Sigmoid colon (tissue), 7 donors: ENCODE measurements around the gene ZNF692. TPM values are rescaled to one million over a fixed set of nuclear protein-coding genes. Genes with fewer than 3 reads are reported as not detected.

Experiments
- DNase-seq: peaks from one replicate; pipeline ENCODE4 v3.0.0-alpha.2; 2019
- H3K27ac ChIP-seq, 4 donors: fragments of 200-600 bp; sonication (generic); one replicate each; pipeline ENCODE4 v1.5.1; 2016 to 2019; ENCODE audit warnings: mild to moderate bottlenecking in 1 of 4
- H3K27me3 ChIP-seq, 3 donors: fragments of 200-600 bp; sonication (generic); one replicate each; pipeline ENCODE4 v1.5.1; 2019; ENCODE audit warnings: mild to moderate bottlenecking in 1 of 3
- H3K36me3 ChIP-seq, 4 donors: fragments of 200-600 bp; sonication (generic); one replicate each; pipeline ENCODE4 v1.5.1; 2016 to 2019
- H3K4me1 ChIP-seq, 4 donors: fragments of 200-600 bp; sonication (generic); one replicate each; pipeline ENCODE4 v1.5.1; 2017 to 2019
- H3K4me3 ChIP-seq, 4 donors: fragments of 200-600 bp; sonication (generic); one replicate each; pipeline ENCODE4 v1.5.1; 2017 to 2019; ENCODE audit warnings: mild to moderate bottlenecking in 2 of 4, moderate library complexity in 1 of 4
- H3K9me3 ChIP-seq, 4 donors: fragments of 200-600 bp in 3 of 4; sonication (generic) in 3 of 4; one replicate each; pipeline versions ENCODE4 v1.5.1 to v1.6.1; 2013 to 2019
- EP300 ChIP-seq, 4 donors: sonication (generic); formaldehyde crosslinking; IDR thresholded peaks; one replicate each; pipeline ENCODE4 v1.6.1; 2017; ENCODE audit warnings: antibody characterized with exemption in 4 of 4
- POLR2A ChIP-seq, 2 donors: fragments of 450-650 bp; IDR thresholded peaks; one replicate each; pipeline ENCODE4 v1.6.1; 2016; ENCODE audit warnings: antibody characterized with exemption in 2 of 2, mild to moderate bottlenecking in 2 of 2, moderate library complexity in 2 of 2
- POLR2AphosphoS5 ChIP-seq, 4 donors: sonication (generic); formaldehyde crosslinking; IDR thresholded peaks; one replicate each; pipeline ENCODE4 v1.6.1; 2017; ENCODE audit warnings: antibody characterized with exemption in 4 of 4
- WGBS, 2 donors: extraction: QIAGEN DNeasy Blood & Tissue Kit; methylation state at CpG; one replicate each; pipeline ENCODE4 v1.1.7; 2013; 5-methylcytosine and 5-hydroxymethylcytosine counted together
- intact Hi-C: fragments of 100-400 bp; cut with DNase I; formaldehyde crosslinking; loops from one replicate; pipeline ENCODE4 v1.15.1; 2023
- polyA plus RNA-seq, 3 donors: library from polyadenylated mRNA; stranded (reverse); fragments of 200-250 nt; gene quantifications; one replicate each; pipeline ENCODE4 v1.2.3, GENCODE V29; 2013
- total RNA-seq, 4 donors: library from RNA; depleted of rRNA; stranded (reverse); fragments of >200 nt; gene quantifications; one replicate each; pipeline ENCODE4 v1.1.0, GENCODE V29; 2016
- TF ChIP-seq, protein P1 (sequence below), 4 experiments: fragments of 450-650 bp in 3 of 4; fragments of 200-600 bp in 1 of 4; IDR thresholded peaks; one replicate each; pipeline ENCODE4 v1.5.1; 2016 to 2019; ENCODE audit warnings: antibody characterized with exemption in 4 of 4, mild to moderate bottlenecking in 3 of 4, moderate library complexity in 2 of 4
- donor health status: healthy with polysubstance abuse.
- donor health status: Bipolar disorder and iron deficiency.
- donor health status: healthy.

The ZNF692 gene
- total and polyA plus RNA-seq, 7 donors = 5.4 to 63.2 (median 27.8) TPM

DNA sequence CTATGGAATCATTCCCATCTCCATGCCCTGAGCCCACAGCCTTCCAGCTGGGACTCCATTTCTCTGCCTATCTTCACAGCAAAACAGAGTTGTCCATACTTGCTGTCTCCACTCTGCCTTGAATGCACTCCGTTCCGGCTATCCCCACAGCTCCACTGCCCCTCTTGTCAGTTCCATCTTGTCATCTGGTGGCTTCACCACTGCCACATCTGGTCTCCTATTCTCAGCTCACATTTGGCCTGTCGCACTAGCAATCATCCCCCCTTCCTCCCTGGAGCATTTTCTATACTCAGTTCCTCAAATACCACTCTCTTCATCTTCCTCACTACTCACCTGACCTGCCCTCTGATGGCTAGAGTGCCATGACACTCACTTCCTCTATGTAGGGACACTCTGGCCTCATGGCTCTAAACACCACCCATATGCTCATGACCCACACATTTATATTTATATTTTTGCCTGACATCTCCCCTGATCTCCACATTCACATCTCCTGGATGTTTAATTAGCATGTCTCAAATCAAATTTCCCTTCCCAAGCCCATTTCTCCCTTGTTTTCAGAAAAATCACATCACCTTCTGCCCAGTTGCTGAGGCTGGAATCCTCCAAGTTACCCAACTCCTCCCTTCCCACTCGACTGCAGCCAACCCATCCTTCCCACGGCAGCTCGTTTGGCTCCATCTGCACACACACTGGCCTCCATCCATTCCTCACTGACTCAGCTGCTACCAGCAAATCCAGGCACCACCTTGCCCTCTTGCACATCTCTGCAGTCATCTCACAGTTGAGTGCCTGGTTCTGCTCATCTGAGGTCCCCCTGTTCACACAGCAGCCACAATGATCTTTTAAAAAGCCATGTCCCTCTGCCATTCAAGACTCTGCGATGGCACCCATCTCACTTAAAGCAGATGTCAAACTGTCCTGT lies 6.1 kb downstream of the ZNF692 start:
- DNase-seq = no peak
- intact Hi-C loops = no loop called here
- Histone ChIP-seq H3K9me3 (no peaks in the 10 kb centered on the region), H3K36me3 (peaks cover 20 to 60% (median 24%) of the 10 kb centered on the region in 4 donors), H3K27ac (no peak overlapping the region), H3K4me3 (no peak overlapping the region), H3K27me3 (no peaks in the 10 kb centered on the region), H3K4me1 (peaks cover 0 to 10% (median 8%) of the 10 kb centered on the region in 4 donors)
- TF ChIP-seq, protein P1, sequence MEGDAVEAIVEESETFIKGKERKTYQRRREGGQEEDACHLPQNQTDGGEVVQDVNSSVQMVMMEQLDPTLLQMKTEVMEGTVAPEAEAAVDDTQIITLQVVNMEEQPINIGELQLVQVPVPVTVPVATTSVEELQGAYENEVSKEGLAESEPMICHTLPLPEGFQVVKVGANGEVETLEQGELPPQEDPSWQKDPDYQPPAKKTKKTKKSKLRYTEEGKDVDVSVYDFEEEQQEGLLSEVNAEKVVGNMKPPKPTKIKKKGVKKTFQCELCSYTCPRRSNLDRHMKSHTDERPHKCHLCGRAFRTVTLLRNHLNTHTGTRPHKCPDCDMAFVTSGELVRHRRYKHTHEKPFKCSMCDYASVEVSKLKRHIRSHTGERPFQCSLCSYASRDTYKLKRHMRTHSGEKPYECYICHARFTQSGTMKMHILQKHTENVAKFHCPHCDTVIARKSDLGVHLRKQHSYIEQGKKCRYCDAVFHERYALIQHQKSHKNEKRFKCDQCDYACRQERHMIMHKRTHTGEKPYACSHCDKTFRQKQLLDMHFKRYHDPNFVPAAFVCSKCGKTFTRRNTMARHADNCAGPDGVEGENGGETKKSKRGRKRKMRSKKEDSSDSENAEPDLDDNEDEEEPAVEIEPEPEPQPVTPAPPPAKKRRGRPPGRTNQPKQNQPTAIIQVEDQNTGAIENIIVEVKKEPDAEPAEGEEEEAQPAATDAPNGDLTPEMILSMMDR (IDR thresholded peaks at IDR 0.05) = no peak
- TF ChIP-seq POLR2A (IDR thresholded peaks at IDR 0.05) (no peak), EP300 (IDR thresholded peaks at IDR 0.05) (no peak), POLR2AphosphoS5 (IDR thresholded peaks at IDR 0.05) (no peak)
- 85 to 92% methylated on average over 7 of the region's 7 CpGs for WGBS, 2 donors

DNA sequence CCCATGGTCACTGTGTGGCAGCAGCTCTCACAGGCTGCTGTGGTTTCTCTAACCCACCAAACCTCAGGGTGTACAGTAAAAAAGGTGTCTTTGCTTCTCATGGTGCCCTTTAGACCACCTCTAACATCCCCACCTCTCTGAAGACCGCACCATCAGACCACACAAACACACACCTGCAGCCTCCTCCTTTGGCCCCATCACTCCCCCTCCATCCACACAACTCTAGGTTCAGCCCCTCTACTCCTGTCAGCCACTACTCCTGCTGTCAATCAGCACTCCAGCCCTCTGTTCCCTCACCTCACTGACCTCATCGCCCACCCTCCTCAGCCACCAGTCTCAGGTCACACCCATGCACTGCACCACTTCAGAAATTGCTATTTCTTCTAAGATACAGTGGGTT lies 7.5 kb downstream of the ZNF692 start:
- Histone ChIP-seq H3K4me1 (no peaks in the 10 kb centered on the region), H3K27me3 (no peaks in the 10 kb centered on the region), H3K36me3 (peaks cover 32 to 74% (median 37%) of the 10 kb centered on the region in 4 donors), H3K4me3 (no peak overlapping the region), H3K27ac (no peak overlapping the region), H3K9me3 (no peaks in the 10 kb centered on the region)
- no peak for DNase-seq
- intact Hi-C loops = no loop called here
- WGBS, 2 donors = 79 to 92% methylated on average over 2 of the region's 2 CpGs
- TF ChIP-seq POLR2A (IDR thresholded peaks at IDR 0.05) = no peak
- TF ChIP-seq POLR2AphosphoS5 (IDR thresholded peaks at IDR 0.05) = no peak
- TF ChIP-seq, protein P1 (IDR thresholded peaks at IDR 0.05) = no peak
- no peak for TF ChIP-seq EP300 (IDR thresholded peaks at IDR 0.05)

DNA sequence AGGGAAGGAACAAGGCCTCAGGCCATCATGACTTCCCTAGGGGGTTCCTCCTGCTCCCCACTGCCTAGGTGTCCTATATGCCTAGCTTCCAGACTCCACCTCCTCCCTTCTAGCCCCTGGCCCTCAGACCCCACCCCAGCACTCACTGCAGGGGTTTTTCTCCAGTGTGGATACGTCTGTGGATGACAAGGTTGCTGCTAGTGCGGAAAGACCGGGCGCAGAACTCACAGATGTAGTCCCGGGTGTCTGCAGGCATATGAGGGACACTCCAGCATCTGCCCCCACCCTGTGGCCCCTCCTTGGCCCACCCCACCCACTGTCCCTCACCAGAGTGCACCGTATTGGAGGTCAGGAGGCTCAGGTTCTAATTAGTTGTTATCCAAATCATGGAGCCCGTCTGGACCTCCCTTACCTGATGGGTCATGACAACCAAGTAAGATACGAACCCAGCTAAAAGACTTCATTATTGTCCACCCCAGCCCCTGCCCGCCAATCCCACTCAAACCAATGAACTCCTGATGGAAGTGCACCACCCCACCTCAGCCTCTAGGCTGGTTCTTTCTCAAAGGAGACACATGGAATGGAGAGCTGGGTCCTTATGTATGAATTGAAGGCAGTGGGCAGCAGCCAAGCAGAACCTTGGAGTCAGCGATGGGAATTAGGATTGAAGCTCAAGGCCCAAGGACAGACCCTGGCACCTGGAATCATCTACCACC lies 8.2 kb downstream of the ZNF692 start:
- DNase-seq = no peak
- Histone ChIP-seq H3K4me3 (no peak overlapping the region), H3K27me3 (no peaks in the 10 kb centered on the region), H3K36me3 (peaks cover 37 to 80% (median 44%) of the 10 kb centered on the region in 4 donors), H3K9me3 (no peaks in the 10 kb centered on the region), H3K27ac (no peak overlapping the region), H3K4me1 (no peaks in the 10 kb centered on the region)
- WGBS, 2 donors = 82 to 88% methylated on average over 10 of the region's 10 CpGs
- intact Hi-C loops = no loop called here
- TF ChIP-seq POLR2AphosphoS5 (IDR thresholded peaks at IDR 0.05) (no peak), EP300 (IDR thresholded peaks at IDR 0.05) (no peak), POLR2A (IDR thresholded peaks at IDR 0.05) (no peak)
- TF ChIP-seq, protein P1 (IDR thresholded peaks at IDR 0.05) = no peak

DNA sequence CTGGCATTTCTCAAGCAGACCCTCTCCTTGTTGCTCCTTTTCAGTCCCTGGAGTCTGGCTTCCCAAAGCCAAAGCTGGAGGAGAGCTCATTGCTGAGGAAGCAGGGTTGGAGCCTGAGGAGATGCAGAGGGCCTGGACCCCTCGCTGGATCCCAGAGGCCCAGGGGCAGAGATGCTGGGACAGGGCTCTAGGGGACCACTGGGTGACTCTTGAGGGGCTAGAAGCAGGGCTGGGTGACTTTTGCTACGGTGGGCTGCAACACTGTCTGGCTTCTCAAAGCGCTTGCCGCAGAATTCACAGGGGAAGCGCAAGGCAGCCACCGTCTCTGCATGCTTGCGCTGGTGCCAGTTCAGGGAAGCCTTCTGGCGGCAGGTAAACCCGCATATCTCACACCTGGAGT lies 8.8 kb downstream of the ZNF692 start:
- H3K27ac ChIP-seq = no peak overlapping the region
- TF ChIP-seq EP300 (IDR thresholded peaks at IDR 0.05) (no peak), POLR2A (IDR thresholded peaks at IDR 0.05) (no peak)
- TF ChIP-seq, protein P1 (IDR thresholded peaks at IDR 0.05) = no peak
- 90 to 92% methylated on average over 9 of the region's 9 CpGs for WGBS, 2 donors
- no peak for DNase-seq
- no peak overlapping the region for H3K4me3 ChIP-seq
- no peaks in the 10 kb centered on the region for H3K27me3 ChIP-seq
- H3K4me1 ChIP-seq = no peaks in the 10 kb centered on the region
- intact Hi-C loops = no loop called here
- H3K36me3 ChIP-seq = peaks cover 37 to 80% (median 49%) of the 10 kb centered on the region in 4 donors
- no peaks in the 10 kb centered on the region for H3K9me3 ChIP-seq
